Loucy (cell line): ENCODE data around the gene THRSP.

Experiments used
- H2AFZ ChIP-seq: fragments of 200-600 bp; sonication (generic); 2 replicates; pipeline ENCODE4 v1.6.0; 2016; ENCODE audit warnings: antibody characterized with exemption, mild to moderate bottlenecking, low read length, moderate library complexity
- H3F3A ChIP-seq: fragments of 200-600 bp; 2 replicates; pipeline ENCODE4 v1.6.0; 2016; ENCODE audit warnings: antibody characterized with exemption, low read depth, mild to moderate bottlenecking
- H3K27me3 ChIP-seq: fragments of 200-600 bp; sonication (generic); 2 replicates; pipeline ENCODE4 v1.6.1; 2014; ENCODE audit warnings: low read length, mild to moderate bottlenecking; ENCODE audit not compliant: insufficient read depth, poor library complexity, severe bottlenecking
- H3K36me3 ChIP-seq: fragments of 200-600 bp; sonication (generic); 2 replicates; pipeline ENCODE4 v1.6.1; 2016; ENCODE audit warnings: low read length; ENCODE audit not compliant: insufficient read depth
- H3K4me1 ChIP-seq: fragments of 200-600 bp; sonication (generic); 2 replicates; pipeline ENCODE4 v1.5.1; 2014; ENCODE audit warnings: low read length, mild to moderate bottlenecking; ENCODE audit not compliant: insufficient read depth, poor library complexity, severe bottlenecking
- H3K4me2 ChIP-seq: fragments of 200-600 bp; sonication (generic); 2 replicates; pipeline ENCODE4 v1.6.0; 2014; ENCODE audit warnings: antibody characterized with exemption, low read length, low read depth, mild to moderate bottlenecking; ENCODE audit not compliant: poor library complexity, severe bottlenecking
- H3K4me3 ChIP-seq: fragments of 200-600 bp; sonication (generic); 2 replicates; pipeline ENCODE4 v1.5.1; 2014; ENCODE audit warnings: low read length, mild to moderate bottlenecking, mixed read lengths; ENCODE audit not compliant: poor library complexity, severe bottlenecking
- H3K79me2 ChIP-seq: fragments of 200-600 bp; sonication (generic); 2 replicates; pipeline ENCODE4 v1.6.1; 2014; ENCODE audit warnings: low read length; ENCODE audit not compliant: insufficient read depth
- H3K9ac ChIP-seq: fragments of 200-600 bp; sonication (generic); 2 replicates; pipeline ENCODE4 v1.6.0; 2014; ENCODE audit warnings: mild to moderate bottlenecking, low read depth, low read length, moderate library complexity; ENCODE audit not compliant: poor library complexity, severe bottlenecking
- H3K9me2 ChIP-seq: fragments of 200-600 bp; sonication (generic); replicated peaks from 2 replicates; pipeline ENCODE4 v1.6.1; 2016; ENCODE audit warnings: low read depth, low read length, mixed read lengths
- H3K9me3 ChIP-seq: fragments of 200-600 bp; sonication (generic); 2 replicates; pipeline ENCODE4 v1.6.1; 2014; ENCODE audit warnings: mild to moderate bottlenecking, antibody characterized with exemption, low read length, low read depth; ENCODE audit not compliant: insufficient read depth
- H4K20me1 ChIP-seq: fragments of 200-600 bp; sonication (generic); 2 replicates; pipeline ENCODE4 v1.6.0; 2014; ENCODE audit warnings: antibody characterized with exemption, low read length, mild to moderate bottlenecking; ENCODE audit not compliant: insufficient read depth, poor library complexity, severe bottlenecking
- EZH2phosphoT487 ChIP-seq: fragments of 200-600 bp; IDR thresholded peaks from 2 replicates; pipeline ENCODE4 v1.6.1; 2018; ENCODE audit warnings: antibody characterized with exemption, mild to moderate bottlenecking, moderate library complexity, borderline replicate concordance
- TF ChIP-seq, protein P1 (sequence below): fragments of 200-600 bp; sonication (generic); conservative IDR thresholded peaks from 2 replicates; pipeline ENCODE4 v1.5.1; 2014; ENCODE audit warnings: mild to moderate bottlenecking, antibody characterized with exemption, low read length

Gene THRSP

DNA sequence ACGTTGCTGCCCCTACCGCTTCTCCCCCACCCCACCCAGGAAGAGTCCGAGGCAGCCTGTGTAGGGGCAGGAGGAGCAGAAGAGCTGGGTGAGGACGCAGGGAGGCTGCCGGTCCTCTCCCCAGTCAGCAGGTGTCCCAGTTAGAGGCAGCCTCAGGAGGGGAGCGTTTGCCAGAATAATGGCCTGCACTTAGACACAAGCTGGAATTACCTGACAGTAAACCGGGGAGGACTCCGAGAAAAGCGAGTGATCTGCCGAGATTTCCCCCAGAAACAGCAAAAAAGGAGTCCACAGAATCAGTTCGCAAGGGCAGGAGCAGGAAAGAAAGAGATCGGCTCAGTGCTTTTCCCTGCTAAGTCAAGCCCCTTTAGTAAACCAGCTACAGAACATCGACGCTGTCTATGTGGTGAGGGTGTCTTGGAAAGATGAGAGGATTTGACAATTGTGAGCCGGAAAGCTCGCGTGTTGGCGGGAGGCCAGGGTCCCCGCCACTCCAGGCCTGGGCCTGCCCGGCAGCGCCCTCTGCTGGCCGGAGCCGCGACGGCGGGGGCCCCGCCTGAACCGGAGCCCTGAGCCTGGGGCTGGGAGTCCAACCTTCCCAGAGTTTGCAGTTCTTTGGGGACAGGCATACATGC lies 17.7 kb upstream of the THRSP start:
- Histone ChIP-seq H3K9me3 (no peaks in the 10 kb centered on the region), H3K79me2 (no peaks in the 10 kb centered on the region), H3F3A (no peaks in the 10 kb centered on the region), H2AFZ (peak overlapping the region; percentile 86), H3K9ac (no peak overlapping the region), H3K36me3 (no peaks in the 10 kb centered on the region), H3K4me1 (no peaks in the 10 kb centered on the region), H3K4me2 (peak overlapping the region; percentile 51), H3K9me2 (no peaks in the 10 kb centered on the region), H3K27me3 (no peaks in the 10 kb centered on the region), H4K20me1 (no peaks in the 10 kb centered on the region), H3K4me3 (peak overlapping the region; percentile 42)
- TF ChIP-seq, protein P1, sequence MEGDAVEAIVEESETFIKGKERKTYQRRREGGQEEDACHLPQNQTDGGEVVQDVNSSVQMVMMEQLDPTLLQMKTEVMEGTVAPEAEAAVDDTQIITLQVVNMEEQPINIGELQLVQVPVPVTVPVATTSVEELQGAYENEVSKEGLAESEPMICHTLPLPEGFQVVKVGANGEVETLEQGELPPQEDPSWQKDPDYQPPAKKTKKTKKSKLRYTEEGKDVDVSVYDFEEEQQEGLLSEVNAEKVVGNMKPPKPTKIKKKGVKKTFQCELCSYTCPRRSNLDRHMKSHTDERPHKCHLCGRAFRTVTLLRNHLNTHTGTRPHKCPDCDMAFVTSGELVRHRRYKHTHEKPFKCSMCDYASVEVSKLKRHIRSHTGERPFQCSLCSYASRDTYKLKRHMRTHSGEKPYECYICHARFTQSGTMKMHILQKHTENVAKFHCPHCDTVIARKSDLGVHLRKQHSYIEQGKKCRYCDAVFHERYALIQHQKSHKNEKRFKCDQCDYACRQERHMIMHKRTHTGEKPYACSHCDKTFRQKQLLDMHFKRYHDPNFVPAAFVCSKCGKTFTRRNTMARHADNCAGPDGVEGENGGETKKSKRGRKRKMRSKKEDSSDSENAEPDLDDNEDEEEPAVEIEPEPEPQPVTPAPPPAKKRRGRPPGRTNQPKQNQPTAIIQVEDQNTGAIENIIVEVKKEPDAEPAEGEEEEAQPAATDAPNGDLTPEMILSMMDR: peak; percentile 97
- no peak for TF ChIP-seq EZH2phosphoT487

- no peak for TF ChIP-seq EZH2phosphoT487
- TF ChIP-seq, protein P1: no peak
- no peak overlapping the region for H3K9ac ChIP-seq
These were observed 17.2 kb upstream of the THRSP start for GRCh38 chr11:78046486-78046854.

DNA sequence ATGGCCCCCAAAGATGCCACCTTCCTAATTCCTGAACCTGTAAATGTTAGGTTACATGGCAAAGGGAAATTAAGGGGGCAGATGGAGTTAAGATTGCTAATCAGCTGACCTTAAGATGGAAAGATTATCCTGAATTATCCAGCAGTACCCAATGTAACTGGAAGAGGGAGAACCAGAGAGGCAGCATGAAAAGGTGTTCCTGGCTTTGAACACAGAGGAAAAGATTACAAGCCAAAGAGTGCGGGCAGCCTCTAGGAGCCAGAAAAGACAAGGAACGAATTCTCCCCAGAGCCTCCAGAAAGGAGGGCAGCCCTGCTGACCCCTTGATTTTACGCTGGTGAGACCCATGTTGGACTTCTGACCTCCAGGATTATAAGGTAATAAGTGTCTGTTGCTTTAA lies 15.1 kb upstream of the THRSP start:
- Histone ChIP-seq H3K27me3 (no peaks in the 10 kb centered on the region), H3K4me3 (no peak overlapping the region), H3F3A (no peaks in the 10 kb centered on the region), H2AFZ (no peak overlapping the region), H3K4me1 (no peaks in the 10 kb centered on the region), H3K4me2 (no peak overlapping the region), H4K20me1 (no peaks in the 10 kb centered on the region), H3K9me2 (no peaks in the 10 kb centered on the region), H3K9me3 (no peaks in the 10 kb centered on the region), H3K36me3 (no peaks in the 10 kb centered on the region), H3K79me2 (no peaks in the 10 kb centered on the region), H3K9ac (no peak overlapping the region)
- TF ChIP-seq, protein P1: no peak
- no peak for TF ChIP-seq EZH2phosphoT487

More at GRCh38 chr11:78046486-78046854, 17.2 kb upstream of the THRSP start:
- no peaks in the 10 kb centered on the region for H3K27me3 ChIP-seq
- H3K79me2 ChIP-seq: no peaks in the 10 kb centered on the region
- no peaks in the 10 kb centered on the region for H3F3A ChIP-seq
- no peaks in the 10 kb centered on the region for H3K9me2 ChIP-seq
- no peaks in the 10 kb centered on the region for H3K4me1 ChIP-seq
- no peak overlapping the region for H3K4me3 ChIP-seq
- H3K36me3 ChIP-seq: no peaks in the 10 kb centered on the region
- H4K20me1 ChIP-seq: no peaks in the 10 kb centered on the region
- no peak overlapping the region for H3K4me2 ChIP-seq
- no peaks in the 10 kb centered on the region for H3K9me3 ChIP-seq
- H2AFZ ChIP-seq: 0 out of 2 replicates have a peak overlapping the region, but pooled peaks have one; percentile 47
